HepG2 (cell line): Measurements from ENCODE around the gene HTRA3. TPM values are rescaled to one million over a fixed set of nuclear protein-coding genes. Genes with fewer than 3 reads are reported as not detected.

Experiments used
- BRD4 ChIP-seq: sonication (generic); formaldehyde crosslinking; IDR thresholded peaks from 2 replicates; pipeline ENCODE4 v1.4.0; 2020; ENCODE audit warnings: missing genetic modification reagents
- CHD4 ChIP-seq: fragments of 200-600 bp; sonication (generic); IDR thresholded peaks from 2 replicates; pipeline ENCODE4 v1.7.0; 2017; ENCODE audit warnings: mild to moderate bottlenecking, low read length, borderline replicate concordance
- DZIP1 ChIP-seq: sonication (generic); formaldehyde crosslinking; IDR thresholded peaks from 2 replicates; pipeline ENCODE4 v1.5.0; 2020; ENCODE audit warnings: mild to moderate bottlenecking, missing genetic modification reagents
- EP300 ChIP-seq, 3 experiments: sonication (generic) in 1 of 3; formaldehyde crosslinking in 1 of 3; IDR thresholded peaks; 2 replicates each; pipeline versions ENCODE4 v1.5.1 to v1.6.1; 2011 to 2020; ENCODE audit warnings: low read depth in 2 of 3, low read length in 2 of 3, borderline replicate concordance in 1 of 3, improper control_type of control experiment in 1 of 3, mild to moderate bottlenecking in 1 of 3, missing genetic modification reagents in 1 of 3, moderate library complexity in 1 of 3
- FOXK2 ChIP-seq: fragments of 450-650 bp; IDR thresholded peaks from 2 replicates; pipeline ENCODE4 v1.6.1; 2016
- FUBP1 ChIP-seq: sonication (generic); formaldehyde crosslinking; IDR thresholded peaks from 2 replicates; pipeline ENCODE4 v1.5.1; 2020; ENCODE audit warnings: missing genetic modification reagents, mild to moderate bottlenecking, borderline replicate concordance
- GTF2F1 ChIP-seq: fragments of 150-350 bp; IDR thresholded peaks from 2 replicates; pipeline ENCODE4 v1.6.1; 2014; ENCODE audit warnings: low read length
- GTF3A ChIP-seq: sonication (generic); formaldehyde crosslinking; conservative IDR thresholded peaks from 2 replicates; pipeline ENCODE4 v1.4.0; 2020; ENCODE audit warnings: mild to moderate bottlenecking, missing genetic modification reagents
- GZF1 ChIP-seq: sonication (generic); formaldehyde crosslinking; IDR thresholded peaks from 2 replicates; pipeline ENCODE4 v1.5.1; 2020; ENCODE audit warnings: mild to moderate bottlenecking, missing genetic modification reagents
- HCFC1 ChIP-seq: fragments of 150-350 bp; IDR thresholded peaks from 2 replicates; pipeline ENCODE4 v1.6.1; 2014; ENCODE audit warnings: low read depth, low read length
- MAF1 ChIP-seq: sonication (generic); formaldehyde crosslinking; IDR thresholded peaks from 2 replicates; pipeline ENCODE4 v1.5.0; 2020; ENCODE audit warnings: missing genetic modification reagents, borderline replicate concordance
- NFE2L1 ChIP-seq: sonication (generic); formaldehyde crosslinking; IDR thresholded peaks from 2 replicates; pipeline ENCODE4 v1.4.0; 2020; ENCODE audit warnings: missing genetic modification reagents, mild to moderate bottlenecking, borderline replicate concordance
- NFIB ChIP-seq: sonication (generic); formaldehyde crosslinking; IDR thresholded peaks from 2 replicates; pipeline ENCODE4 v1.9.0; 2021; ENCODE audit warnings: missing genetic modification reagents, mild to moderate bottlenecking, borderline replicate concordance
- PRDM10 ChIP-seq: sonication (generic); formaldehyde crosslinking; IDR thresholded peaks from 2 replicates; pipeline ENCODE4 v1.4.0; 2020; ENCODE audit warnings: low read depth, missing genetic modification reagents
- TAF1 ChIP-seq: sonication (generic); formaldehyde crosslinking; IDR thresholded peaks from 2 replicates; pipeline ENCODE4 v1.4.0; 2020; ENCODE audit warnings: missing genetic modification reagents
- TBP ChIP-seq: sonication (generic); formaldehyde crosslinking; IDR thresholded peaks from 2 replicates; pipeline ENCODE4 v1.5.0; 2020; ENCODE audit warnings: missing genetic modification reagents
- ZNF460 ChIP-seq: sonication (generic); formaldehyde crosslinking; IDR thresholded peaks from 2 replicates; pipeline ENCODE4 v1.5.1; 2020; ENCODE audit warnings: missing genetic modification reagents, mild to moderate bottlenecking, borderline replicate concordance
- ZNF691 ChIP-seq: sonication (generic); formaldehyde crosslinking; IDR thresholded peaks from 2 replicates; pipeline ENCODE4 v1.4.0; 2020; ENCODE audit warnings: missing genetic modification reagents, low read depth, mild to moderate bottlenecking, borderline replicate concordance
- ZNF7 ChIP-seq: IDR thresholded peaks from 2 replicates; pipeline ENCODE4 v1.6.1; 2016; ENCODE audit warnings: missing biosample characterization, missing genetic modification reagents
- ZSCAN21 ChIP-seq: sonication (generic); formaldehyde crosslinking; IDR thresholded peaks from 2 replicates; pipeline ENCODE4 v1.8.0; 2022; ENCODE audit warnings: mild to moderate bottlenecking, missing genetic modification reagents, moderate library complexity, borderline replicate concordance
- polyA plus RNA-seq, 8 experiments: library from polyadenylated mRNA; depleted of rRNA in 3 of 8; stranded (reverse) in 7 of 8; unstranded in 1 of 8; fragments of >200 nt; fragmentation: Illumina TruSeq in 4 of 8; extraction: Trizol in 4 of 8; gene quantifications; 2 replicates each; pipeline versions ENCODE4 v1.2.1 to v1.2.3, GENCODE V29; 2011 to 2016; ENCODE audit warnings: low read depth in 4 of 8, missing spikeins in 1 of 8, mixed read lengths in 1 of 8; ENCODE audit not compliant: insufficient read depth in 1 of 8
- total RNA-seq, 5 experiments: library from RNA; depleted of rRNA; stranded (reverse); fragments of >200 nt; fragmentation: Illumina TruSeq; extraction: Trizol; gene quantifications; 2 replicates each; pipeline ENCODE4 v1.2.3, GENCODE V29; 2016; ENCODE audit warnings: low read depth in 1 of 5

HTRA3 gene
- total and polyA plus RNA-seq, 2 of the 13 experiments (the other 11 are each of a cell fraction or from before 2014, with no cell fraction given) = 0.17 TPM; not detected in 1

GRCh38 chr4:8303485-8304281 is 34.1 kb downstream of the HTRA3 start (continued):
- TF ChIP-seq DZIP1 (CRISPR knock-in tag) = no peak
- TF ChIP-seq HCFC1 = no peak
- TF ChIP-seq ZNF691 (CRISPR knock-in tag) = no peak
- no peak for TF ChIP-seq FOXK2
- TF ChIP-seq ZSCAN21 (CRISPR knock-in tag) = no peak
- no peak for TF ChIP-seq PRDM10 (CRISPR knock-in tag)
- no peak for TF ChIP-seq ZNF460 (CRISPR knock-in tag)
- no peak for TF ChIP-seq ZNF7 (CRISPR knock-in tag)
- no peak for TF ChIP-seq GTF3A (CRISPR knock-in tag)
- no peak for TF ChIP-seq MAF1 (CRISPR knock-in tag)
- TF ChIP-seq GZF1 = no peak
- peak in 1 of 2 experiments; percentile 50; a peak in 2 of 4 replicates for TF ChIP-seq EP300 (IDR thresholded peaks at IDR 0.05; ENCODE audit: low read depth in 2 of 2, low read length in 2 of 2)
- no peak for TF ChIP-seq EP300 (CRISPR knock-in tag; IDR thresholded peaks at IDR 0.05; ENCODE audit: borderline replicate concordance)
- TF ChIP-seq TAF1 (CRISPR knock-in tag) = no peak
- TF ChIP-seq NFE2L1 (CRISPR knock-in tag) = 0 out of 2 replicates have a peak, but pooled peaks have one; percentile 40
- TF ChIP-seq BRD4 = no peak
- TF ChIP-seq FUBP1 (CRISPR knock-in tag) = no peak
- TF ChIP-seq CHD4 = peak; percentile 55; the same call in 1 of the 2 replicates
- no peak for TF ChIP-seq NFIB
- no peak for TF ChIP-seq GTF2F1
- no peak for TF ChIP-seq TBP (CRISPR knock-in tag)
